ENCODE data around the gene MAP4K2.

The MAP4K2 gene

DNA sequence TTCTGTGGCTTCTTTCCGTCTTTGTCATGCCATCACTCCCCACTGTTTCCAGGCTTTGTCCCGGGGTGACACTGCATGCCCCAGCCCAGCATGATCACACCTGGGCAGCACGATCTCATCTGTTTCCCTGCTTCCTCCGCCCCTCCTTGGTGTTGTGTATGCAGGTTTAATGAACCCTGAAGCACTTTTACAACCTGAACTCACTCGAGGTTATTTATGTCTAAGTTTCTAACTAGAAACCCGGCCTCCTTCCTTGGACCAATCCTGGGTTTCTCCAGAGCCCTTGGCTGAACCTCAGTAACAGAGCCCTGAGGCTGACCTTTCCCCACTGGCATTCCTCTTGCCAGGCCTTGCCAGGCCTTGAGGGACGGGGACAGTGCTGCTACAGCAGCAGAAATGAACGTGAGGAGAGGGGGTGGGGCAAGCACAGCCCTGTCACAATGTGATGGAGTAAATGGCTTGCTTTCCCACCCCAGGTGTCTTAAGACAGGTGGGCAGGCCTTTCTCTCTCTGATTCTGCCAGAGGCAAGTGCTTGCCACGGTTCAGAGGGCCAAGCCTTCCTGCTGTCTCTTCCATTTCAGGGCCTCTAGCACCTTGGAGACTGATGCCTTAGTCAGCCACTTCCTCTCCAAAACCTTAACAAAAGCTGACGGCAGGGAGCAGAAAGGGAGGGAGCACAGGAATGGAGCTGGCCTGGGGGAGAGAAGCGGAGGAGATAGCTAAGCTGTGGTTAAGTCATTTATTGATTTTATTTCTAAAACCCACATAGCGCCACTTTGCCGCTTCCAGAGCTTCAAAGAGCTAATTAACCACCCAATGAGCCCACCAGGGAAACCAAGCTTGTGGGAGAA lies 40.1 kb downstream of the MAP4K2 start (continued):
- TF ChIP-seq, protein P1, sequence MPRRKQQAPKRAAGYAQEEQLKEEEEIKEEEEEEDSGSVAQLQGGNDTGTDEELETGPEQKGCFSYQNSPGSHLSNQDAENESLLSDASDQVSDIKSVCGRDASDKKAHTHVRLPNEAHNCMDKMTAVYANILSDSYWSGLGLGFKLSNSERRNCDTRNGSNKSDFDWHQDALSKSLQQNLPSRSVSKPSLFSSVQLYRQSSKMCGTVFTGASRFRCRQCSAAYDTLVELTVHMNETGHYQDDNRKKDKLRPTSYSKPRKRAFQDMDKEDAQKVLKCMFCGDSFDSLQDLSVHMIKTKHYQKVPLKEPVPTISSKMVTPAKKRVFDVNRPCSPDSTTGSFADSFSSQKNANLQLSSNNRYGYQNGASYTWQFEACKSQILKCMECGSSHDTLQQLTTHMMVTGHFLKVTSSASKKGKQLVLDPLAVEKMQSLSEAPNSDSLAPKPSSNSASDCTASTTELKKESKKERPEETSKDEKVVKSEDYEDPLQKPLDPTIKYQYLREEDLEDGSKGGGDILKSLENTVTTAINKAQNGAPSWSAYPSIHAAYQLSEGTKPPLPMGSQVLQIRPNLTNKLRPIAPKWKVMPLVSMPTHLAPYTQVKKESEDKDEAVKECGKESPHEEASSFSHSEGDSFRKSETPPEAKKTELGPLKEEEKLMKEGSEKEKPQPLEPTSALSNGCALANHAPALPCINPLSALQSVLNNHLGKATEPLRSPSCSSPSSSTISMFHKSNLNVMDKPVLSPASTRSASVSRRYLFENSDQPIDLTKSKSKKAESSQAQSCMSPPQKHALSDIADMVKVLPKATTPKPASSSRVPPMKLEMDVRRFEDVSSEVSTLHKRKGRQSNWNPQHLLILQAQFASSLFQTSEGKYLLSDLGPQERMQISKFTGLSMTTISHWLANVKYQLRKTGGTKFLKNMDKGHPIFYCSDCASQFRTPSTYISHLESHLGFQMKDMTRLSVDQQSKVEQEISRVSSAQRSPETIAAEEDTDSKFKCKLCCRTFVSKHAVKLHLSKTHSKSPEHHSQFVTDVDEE (CRISPR knock-in tag; IDR thresholded peaks at IDR 0.05), result no peak
- no peak for TF ChIP-seq RARB (CRISPR knock-in tag; IDR thresholded peaks at IDR 0.05)

DNA sequence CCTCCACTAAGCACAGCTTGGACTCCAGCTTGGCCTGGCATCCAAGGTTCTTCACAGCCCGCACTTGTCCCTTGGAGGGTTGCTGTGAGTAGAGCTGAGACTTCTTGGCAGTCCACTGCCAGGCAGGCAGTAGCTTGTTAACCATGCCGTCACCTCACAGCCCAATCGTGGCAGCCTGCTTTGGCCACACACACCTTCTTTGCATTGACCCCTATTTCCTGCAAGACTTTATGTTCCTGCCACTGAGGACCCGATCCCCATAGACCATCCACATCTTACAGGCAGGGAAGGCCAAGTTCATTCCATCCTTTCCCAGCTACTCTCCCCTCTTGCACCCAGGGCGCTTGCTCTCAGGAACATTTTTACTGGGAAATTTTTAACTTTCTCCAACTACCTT lies 40.7 kb downstream of the MAP4K2 start:
- no peak; the same call in 2 of the 3 replicates for ATAC-seq
- TF ChIP-seq OSR1 (CRISPR knock-in tag; IDR thresholded peaks at IDR 0.05) (no peak), CSDC2 (CRISPR knock-in tag; IDR thresholded peaks at IDR 0.05) (no peak), ISL1 (CRISPR knock-in tag; IDR thresholded peaks at IDR 0.05) (no peak), PPARA (CRISPR knock-in tag; IDR thresholded peaks at IDR 0.05; ENCODE audit: borderline replicate concordance) (no peak), RARB (CRISPR knock-in tag; IDR thresholded peaks at IDR 0.05) (no peak), BACH2 (CRISPR knock-in tag; IDR thresholded peaks at IDR 0.05; ENCODE audit: borderline replicate concordance) (no peak), ZFP30 (CRISPR knock-in tag; IDR thresholded peaks at IDR 0.05) (no peak)
- TF ChIP-seq, protein P1 (CRISPR knock-in tag; IDR thresholded peaks at IDR 0.05), result no peak

DNA sequence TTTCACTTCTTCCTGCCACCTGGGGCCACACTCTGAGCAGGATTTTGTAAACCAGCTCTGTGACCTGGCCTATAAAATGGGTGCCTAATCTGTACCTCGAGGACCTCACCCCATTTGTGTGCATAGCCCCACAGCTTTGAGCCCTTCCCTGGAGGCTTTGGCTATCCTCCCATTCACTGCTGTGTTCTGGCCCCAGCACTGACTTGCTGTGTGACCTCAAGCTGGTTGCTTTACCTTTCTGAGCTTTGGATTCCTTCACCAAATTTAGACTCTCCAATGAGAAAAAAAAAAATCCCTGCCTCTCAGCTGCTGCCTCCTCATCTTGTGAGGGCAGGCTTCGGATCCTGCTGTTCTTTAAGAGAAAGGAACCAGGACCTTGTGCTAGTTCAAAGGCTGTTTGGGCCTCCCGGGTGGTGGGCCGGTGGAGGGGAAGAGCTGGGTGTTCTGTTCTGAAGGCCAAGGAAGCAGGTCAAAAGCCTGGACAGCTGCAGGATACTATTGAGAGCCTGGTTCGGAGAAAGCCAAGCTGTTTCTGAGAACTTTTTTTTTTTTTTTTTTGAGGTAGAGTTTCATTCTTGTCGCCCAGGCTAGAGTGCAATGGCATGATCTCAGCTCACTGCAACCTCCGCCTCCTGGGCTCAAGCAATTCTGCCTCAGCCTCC lies 42.1 kb downstream of the MAP4K2 start:
- peak; percentile 1; the same call in 2 of the 3 replicates for ATAC-seq
- TF ChIP-seq BACH2 (CRISPR knock-in tag; IDR thresholded peaks at IDR 0.05; ENCODE audit: borderline replicate concordance) (no peak), ZFP30 (CRISPR knock-in tag; IDR thresholded peaks at IDR 0.05) (no peak)
- TF ChIP-seq, protein P1 (CRISPR knock-in tag; IDR thresholded peaks at IDR 0.05), result no peak

DNA sequence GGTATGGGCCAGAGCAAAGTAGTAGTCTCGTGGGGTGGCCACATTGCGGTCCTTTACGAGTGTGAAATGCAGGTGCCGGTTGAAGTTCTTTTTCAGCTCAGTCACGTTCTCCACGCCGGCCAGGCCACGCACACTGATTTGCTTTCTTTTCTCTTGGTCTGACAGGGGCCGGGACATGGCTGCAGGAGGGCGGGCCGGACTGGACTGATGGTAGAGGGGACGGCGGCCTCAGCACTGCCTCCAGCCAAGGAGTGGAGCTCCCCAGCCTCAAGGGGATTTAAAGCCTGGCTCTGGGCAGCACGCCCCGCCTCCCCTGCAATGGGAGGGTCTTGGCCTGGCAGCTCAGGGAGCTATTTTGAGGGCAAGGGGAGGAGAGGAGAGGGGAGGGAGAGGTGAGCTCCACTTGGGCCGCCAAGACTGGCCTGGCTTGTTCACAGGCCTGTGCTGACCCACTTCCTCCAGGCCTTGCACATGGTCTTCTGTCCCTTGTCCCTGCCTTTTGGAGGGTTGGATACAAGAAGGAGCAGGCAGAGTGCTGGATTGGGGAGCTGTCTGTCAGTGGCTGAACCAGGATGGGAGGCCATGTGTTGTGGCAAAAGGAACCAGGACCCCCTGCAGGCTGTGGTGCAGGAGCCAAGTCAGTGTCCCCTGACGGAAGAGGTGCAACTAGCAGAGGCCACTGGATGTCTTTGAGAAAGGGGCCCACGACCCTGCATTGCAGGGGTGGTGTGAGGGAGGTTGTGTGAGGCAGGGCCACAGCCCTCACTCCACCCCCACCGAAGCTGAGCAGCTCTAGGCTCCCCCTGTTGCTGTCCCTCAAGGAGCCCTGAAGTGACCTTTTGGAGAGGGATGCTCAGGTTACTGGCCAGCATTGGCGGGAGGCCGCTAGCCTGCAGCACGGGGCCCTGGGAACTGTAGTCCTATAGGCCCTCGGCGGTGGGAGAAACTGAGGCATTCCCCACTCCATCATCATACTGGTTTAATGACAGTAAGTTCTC lies 43.0 kb downstream of the MAP4K2 start, which contains the start of gene PYGM:
Gene PYGM (minus strand): TSS at position 253 of the 998 bp plus-strand sequence. CDS start 76 bp downstream, at position 177.
- TF ChIP-seq ZC3H10 (CRISPR knock-in tag; IDR thresholded peaks at IDR 0.05), result no peak
- no peak for TF ChIP-seq ZNF70 (CRISPR knock-in tag; IDR thresholded peaks at IDR 0.05)
- TF ChIP-seq ZNF565 (CRISPR knock-in tag; conservative IDR thresholded peaks at IDR 0.05; ENCODE audit: low read depth), result no peak
- TF ChIP-seq SNAI2 (CRISPR knock-in tag; IDR thresholded peaks at IDR 0.05), result no peak
- no peak for TF ChIP-seq TCF4 (CRISPR knock-in tag; IDR thresholded peaks at IDR 0.05; ENCODE audit: borderline replicate concordance)
- peak; percentile 38 for ATAC-seq
